HCT116 (cell line): ENCODE results near the gene EIF4A3. TPM values are rescaled to one million over a fixed set of nuclear protein-coding genes. Genes with fewer than 3 reads are reported as not detected.

Experiments
- ATAC-seq: fragments of 200-7000 bp; cut with Tn5 transposase; 2 replicates; pipeline ENCODE4 v1.9.1; 2020; ENCODE audit warnings: mild to moderate bottlenecking, moderate library complexity
- BruUV-seq: library from RNA; stranded (reverse); fragments of 400-500 nt; replicated peaks from 2 replicates; lab custom pipeline; 2021; lab: Mats Ljungman, UMichigan
- CTCF ChIA-PET: fragments of 300-600 bp; sonication (Branson Sonifier 250); formaldehyde crosslinking; loops from one replicate; lab custom pipeline; 2021; ENCODE audit warnings: antibody characterized with exemption; lab: Charles Lee
- POLR2A ChIA-PET: fragments of 300-600, 350-600 bp; sonication (Branson Sonifier 250); formaldehyde crosslinking; loops from one replicate; lab custom pipeline; 2021; ENCODE audit warnings: antibody characterized with exemption; lab: Charles Lee
- RAD21 ChIA-PET, 2 experiments: fragments of 300-600 bp; sonication (Branson Sonifier 250); formaldehyde crosslinking; loops; one replicate each; lab custom pipeline; 2023; ENCODE audit warnings: low total read pairs in 2 of 2; ENCODE audit not compliant: uncharacterized antibody in 2 of 2, unreplicated experiment in 2 of 2, low non-redundant PET in 1 of 2; lab: Charles Lee
- DNase-seq: peaks from one replicate; pipeline ENCODE4 v3.0.0-alpha.2; 2010; ENCODE audit warnings: low read depth, low spot score
- H2AFZ ChIP-seq: fragments of 200-600 bp; shearing (Covaris generic), sonication (generic); 2 replicates; pipeline ENCODE4 v1.6.1; 2017; ENCODE audit warnings: low read depth, mixed run types, mixed read lengths, antibody characterized with exemption, low read length; ENCODE audit not compliant: poor library complexity, severe bottlenecking
- H3K27ac ChIP-seq: 2 replicates; pipeline ENCODE4 v1.5.1; 2012; ENCODE audit warnings: low read depth, low read length
- H3K27me3 ChIP-seq: fragments of 200-600 bp; sonication (generic); 2 replicates; pipeline ENCODE4 v1.6.1; 2016; ENCODE audit warnings: mixed run types, low read length, mixed read lengths; ENCODE audit not compliant: insufficient read depth
- H3K36me3 ChIP-seq, 2 experiments: fragments of 200-500 bp in 1 of 2; fragments of 200-600 bp in 1 of 2; sonication (Bioruptor generic) in 1 of 2; sonication (generic) in 1 of 2; 2 replicates each; pipeline versions ENCODE4 v1.5.1 to v1.6.1; 2014 to 2016; ENCODE audit warnings: low read length in 2 of 2, inconsistent platforms in 1 of 2, mixed read lengths in 1 of 2, mixed run types in 1 of 2; ENCODE audit not compliant: insufficient read depth in 2 of 2, control insufficient read depth in 1 of 2
- H3K4me1 ChIP-seq, 2 experiments: fragments of 200-600 bp in 1 of 2; sonication (generic) in 1 of 2; 2 replicates each; pipeline versions ENCODE4 v1.5.1 to v1.6.1; 2012 to 2017; ENCODE audit warnings: low read length in 2 of 2, inconsistent platforms in 1 of 2, mild to moderate bottlenecking in 1 of 2, mixed read lengths in 1 of 2, mixed run types in 1 of 2, moderate library complexity in 1 of 2; ENCODE audit not compliant: insufficient read depth in 2 of 2, control insufficient read depth in 1 of 2
- H3K4me2 ChIP-seq: fragments of 200-600 bp; sonication (generic); 2 replicates; pipeline ENCODE4 v1.6.1; 2017; ENCODE audit warnings: mixed run types, low read length, mixed read lengths
- H3K4me3 ChIP-seq, 2 experiments: fragments of 200-600 bp in 1 of 2; sonication (generic) in 1 of 2; replicated peaks in 1 of 2; 2 replicates each; pipeline ENCODE4 v1.5.1; 2011 to 2016; ENCODE audit warnings: low read length in 2 of 2, control low read depth in 1 of 2, low read depth in 1 of 2, mild to moderate bottlenecking in 1 of 2, mixed read lengths in 1 of 2, mixed run types in 1 of 2
- H3K79me2 ChIP-seq: fragments of 200-600 bp; sonication (generic); 2 replicates; pipeline ENCODE4 v1.6.1; 2017; ENCODE audit warnings: mild to moderate bottlenecking, mixed run types, low read length, moderate library complexity, mixed read lengths; ENCODE audit not compliant: insufficient read depth
- H3K9ac ChIP-seq: fragments of 200-600 bp; sonication (generic); 2 replicates; pipeline ENCODE4 v1.6.1; 2016; ENCODE audit warnings: low read length, mixed read lengths
- H3K9me2 ChIP-seq: fragments of 200-600 bp; sonication (generic), shearing (Covaris generic); 2 replicates; pipeline ENCODE4 v1.6.1; 2017; ENCODE audit warnings: mixed run types, mild to moderate bottlenecking, moderate library complexity; ENCODE audit not compliant: insufficient read depth
- H3K9me3 ChIP-seq, 2 experiments: fragments of 200-500 bp in 1 of 2; fragments of 200-600 bp in 1 of 2; sonication (Bioruptor generic) in 1 of 2; sonication (generic) in 1 of 2; 2 replicates each; pipeline ENCODE4 v1.6.1; 2014 to 2017; ENCODE audit warnings: low read length in 2 of 2, mixed read lengths in 2 of 2, inconsistent platforms in 1 of 2, low read depth in 1 of 2, mild to moderate bottlenecking in 1 of 2, mixed run types in 1 of 2, moderate library complexity in 1 of 2; ENCODE audit not compliant: control insufficient read depth in 1 of 2, insufficient read depth in 1 of 2
- H4K20me1 ChIP-seq: fragments of 200-600 bp; sonication (generic), shearing (Covaris generic); 2 replicates; pipeline ENCODE4 v1.6.1; 2017; ENCODE audit warnings: mixed run types, mild to moderate bottlenecking, moderate library complexity; ENCODE audit not compliant: insufficient read depth
- EGR1 ChIP-seq: IDR thresholded peaks from 2 replicates; pipeline ENCODE4 v1.6.1; 2012; ENCODE audit warnings: low read depth
- ELF1 ChIP-seq: IDR thresholded peaks from 2 replicates; pipeline ENCODE4 v1.6.1; 2012; ENCODE audit warnings: low read depth, borderline replicate concordance
- EZH2 ChIP-seq: fragments of 200-600 bp; sonication (generic); IDR thresholded peaks from 2 replicates; pipeline ENCODE4 v1.6.1; 2017; ENCODE audit warnings: antibody characterized with exemption, mixed run types
- EZH2phosphoT487 ChIP-seq: fragments of 200-600 bp; IDR thresholded peaks from 2 replicates; pipeline ENCODE4 v1.6.1; 2018; ENCODE audit warnings: antibody characterized with exemption, borderline replicate concordance
- JUND ChIP-seq: IDR thresholded peaks from 2 replicates; pipeline ENCODE4 v1.6.1; 2012
- SP1 ChIP-seq: IDR thresholded peaks from 2 replicates; pipeline ENCODE4 v1.6.1; 2012; ENCODE audit warnings: low read depth
- ZFX ChIP-seq: fragments of 450-650 bp; IDR thresholded peaks from 2 replicates; pipeline ENCODE4 v1.6.1; 2017
- intact Hi-C: fragments of 100-400 bp; cut with micrococcal nuclease; formaldehyde crosslinking; loops from 2 replicates; pipeline ENCODE4 v1.10.0; 2022
- total RNA-seq: library from RNA; stranded (reverse); gene quantifications from one replicate; pipeline ENCODE4 v1.2.1, GENCODE V29; 2021; ENCODE audit not compliant: unreplicated experiment
- TF ChIP-seq, protein P1 (sequence below): IDR thresholded peaks from 2 replicates; pipeline ENCODE4 v1.6.1; 2012
- TF ChIP-seq, protein P2 (sequence below): IDR thresholded peaks from 2 replicates; pipeline ENCODE4 v1.6.1; 2012

Gene EIF4A3
- total RNA-seq, 1 experiment from 2014 or later: 248 TPM

GRCh38 chr17:80173916-80174315, 27.0 kb upstream of the EIF4A3 start:
- Histone ChIP-seq H3K9ac (no peak overlapping the region), H3K4me2 (no peak overlapping the region), H3K9me3 (no peaks in the 10 kb centered on the region), H3K9me2 (no peaks in the 10 kb centered on the region), H3K27me3 (no peaks in the 10 kb centered on the region), H3K27ac (no peak overlapping the region), H3K79me2 (no peaks in the 10 kb centered on the region), H3K4me3 (no peak overlapping the region), H3K36me3 (no peaks in the 10 kb centered on the region), H2AFZ (no peak overlapping the region), H3K4me1 (peaks cover 10 to 18% of the 10 kb centered on the region in 2 experiments), H4K20me1 (no peaks in the 10 kb centered on the region)
- DNase-seq (no peak), ATAC-seq (no peak)
- ChIA-PET CTCF (no interaction called here), POLR2A (no interaction called here), RAD21 (no interaction called here)
- intact Hi-C loops: no loop called here
- TF ChIP-seq SP1 (no peak), EZH2 (no peak), ZFX (no peak), JUND (no peak), EGR1 (no peak), EZH2phosphoT487 (no peak)
- BruUV-seq: no TSS peak

DNA sequence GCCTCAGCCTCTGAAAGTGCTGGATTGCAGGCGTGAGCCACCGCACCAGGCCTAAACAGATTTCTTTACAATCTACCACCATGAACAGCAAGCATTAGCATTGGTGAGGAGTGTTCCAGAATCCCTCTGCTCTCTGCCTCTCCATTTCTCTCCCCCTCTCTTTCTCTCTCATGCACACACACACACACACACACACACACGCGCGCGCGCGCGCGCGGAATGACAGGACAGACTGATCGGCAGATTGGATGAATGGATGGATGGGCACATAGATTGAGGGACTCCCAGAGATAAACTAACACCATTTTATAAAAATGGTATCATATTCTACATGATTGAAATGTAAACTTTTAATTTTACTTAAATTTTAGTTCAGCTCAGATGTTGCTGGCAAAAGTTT, 26.2 kb upstream of the EIF4A3 start:
- Histone ChIP-seq H3K79me2 (no peaks in the 10 kb centered on the region), H3K27ac (no peak overlapping the region), H3K9me3 (no peaks in the 10 kb centered on the region), H3K9me2 (no peaks in the 10 kb centered on the region), H2AFZ (no peak overlapping the region), H4K20me1 (no peaks in the 10 kb centered on the region), H3K27me3 (no peaks in the 10 kb centered on the region), H3K4me1 (peaks cover 10 to 18% of the 10 kb centered on the region in 2 experiments), H3K4me2 (no peak overlapping the region), H3K4me3 (no peak overlapping the region), H3K9ac (no peak overlapping the region), H3K36me3 (no peaks in the 10 kb centered on the region)
- DNase-seq (no peak), ATAC-seq (no peak)
- TF ChIP-seq, protein P1, sequence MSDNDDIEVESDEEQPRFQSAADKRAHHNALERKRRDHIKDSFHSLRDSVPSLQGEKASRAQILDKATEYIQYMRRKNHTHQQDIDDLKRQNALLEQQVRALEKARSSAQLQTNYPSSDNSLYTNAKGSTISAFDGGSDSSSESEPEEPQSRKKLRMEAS: no peak
- TF ChIP-seq, protein P2, sequence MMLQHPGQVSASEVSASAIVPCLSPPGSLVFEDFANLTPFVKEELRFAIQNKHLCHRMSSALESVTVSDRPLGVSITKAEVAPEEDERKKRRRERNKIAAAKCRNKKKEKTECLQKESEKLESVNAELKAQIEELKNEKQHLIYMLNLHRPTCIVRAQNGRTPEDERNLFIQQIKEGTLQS: no peak
- TF ChIP-seq ELF1: no peak
- ChIA-PET RAD21 (no interaction called here), CTCF (no interaction called here), POLR2A (interaction anchor here (0.7 kb wide), 1 partner anchor 334 kb away, joined by 3 read pairs; the partner anchor contains the start of gene CBX4)
- intact Hi-C loops: no loop called here
- BruUV-seq: no TSS peak
